Measurements from ENCODE around the gene UPF1. TPM values are rescaled to one million over a fixed set of nuclear protein-coding genes. Genes with fewer than 3 reads are reported as not detected.

Gene UPF1
- total and polyA plus RNA-seq, 2 of the 13 experiments (the other 11 are each of a cell fraction or from before 2014, with no cell fraction given), result 16.9 to 41.8 TPM

DNA sequence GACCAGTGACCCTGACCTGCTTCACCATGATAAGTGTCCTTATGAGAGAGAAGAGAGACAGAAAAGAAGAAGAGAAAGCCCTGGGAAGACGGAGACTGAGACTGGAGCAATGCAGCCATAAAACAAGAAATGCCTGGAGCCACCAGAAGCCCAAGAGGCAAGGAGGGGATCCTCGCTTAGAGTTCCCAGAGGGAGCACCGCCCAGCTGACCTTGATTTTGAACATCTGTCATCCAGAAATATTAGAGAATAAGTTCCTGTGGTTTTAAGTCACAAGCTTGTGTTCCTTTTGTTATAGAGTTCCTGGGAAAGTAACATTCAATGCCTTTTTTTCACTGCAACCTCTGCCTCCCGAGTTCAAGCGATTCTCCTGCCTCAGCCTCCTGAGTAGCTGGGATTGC is 44.0 kb downstream of the UPF1 start (continued):
- no peak for TF ChIP-seq POGK (CRISPR knock-in tag; conservative IDR thresholded peaks at IDR 0.05)

DNA sequence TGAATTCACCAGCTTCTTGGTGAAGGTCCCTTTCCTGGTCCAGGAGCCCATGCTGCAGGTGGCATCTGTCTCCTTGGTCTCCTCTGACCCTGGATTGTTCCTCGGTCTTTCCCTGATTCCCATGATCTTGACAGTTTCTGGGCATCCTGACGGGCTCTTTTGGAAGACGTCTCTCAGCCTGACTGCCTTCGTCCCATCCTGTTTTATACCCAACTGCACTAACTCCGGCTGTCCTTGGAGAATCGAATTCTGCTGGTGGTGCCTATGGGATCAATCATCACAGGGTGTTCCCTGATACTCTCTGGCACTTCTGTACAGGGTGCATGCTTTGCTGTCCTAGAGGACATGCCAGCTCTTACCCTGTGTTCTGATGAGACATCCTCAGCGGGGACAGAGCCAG is 45.1 kb downstream of the UPF1 start:
- DNase-seq (ENCODE audit: low spot score) (no peak), FAIRE-seq (no peak), ATAC-seq (no peak)
- Histone ChIP-seq H3K27ac (ENCODE audit: extremely low read length, insufficient read depth, low read length) (no peak overlapping the region), H4K20me1 (ENCODE audit: insufficient read depth, low read length) (no peaks in the 10 kb centered on the region), H3K79me2 (ENCODE audit: insufficient read depth, low read length) (no peaks in the 10 kb centered on the region), H3K4me2 (ENCODE audit: low read depth, low read length) (no peak overlapping the region), H3K4me1 (ENCODE audit: insufficient read depth, low read length) (peaks cover 18% of the 10 kb centered on the region), H3K9me3 (ENCODE audit: low read length) (no peaks in the 10 kb centered on the region), H3K4me3 (replicated peaks in 1 of 3; ENCODE audit: insufficient read depth in 1 of 3, low read depth in 2 of 3, low read length in 3 of 3) (no peak overlapping the region), H3K36me3 (replicated peaks in 1 of 2; ENCODE audit: control insufficient read depth in 1 of 2, insufficient read depth in 2 of 2, low read length in 2 of 2) (peaks cover 2 to 5% of the 10 kb centered on the region in 2 experiments; a peak in 2 of 5 replicates), H2AFZ (ENCODE audit: low read length) (no peak overlapping the region), H3K27me3 (ENCODE audit: control insufficient read depth in 1 of 2, insufficient read depth in 2 of 2, low read length in 2 of 2) (no peaks in the 10 kb centered on the region), H3K9ac (ENCODE audit: insufficient read depth, low read depth, low read length) (no peak overlapping the region)
- intact Hi-C loops (cut with micrococcal nuclease; ENCODE audit: unreplicated experiment), result no loop called here
- POLR2A ChIA-PET, result no interaction called here
- over 99% methylated on average over 7 of the region's 7 CpGs for whole genome bisulfite sequencing (ENCODE audit: low lambda C conversion rate)
- BruUV-seq (replicated peaks), result no TSS peak
- CTCF ChIA-PET (ENCODE audit: low intra/inter-chr PET ratio, low total read pairs), result no interaction called here
- TF ChIP-seq ZFP1 (CRISPR knock-in tag; IDR thresholded peaks at IDR 0.05) (peak; percentile 96), SP4 (CRISPR knock-in tag; IDR thresholded peaks at IDR 0.05) (no peak)
- in situ Hi-C loops (cut with HindIII; ENCODE audit: extremely low pct_ligation_motif_present, low pct_unique_long_range_greater_than_20kb), result no loop called here

DNA sequence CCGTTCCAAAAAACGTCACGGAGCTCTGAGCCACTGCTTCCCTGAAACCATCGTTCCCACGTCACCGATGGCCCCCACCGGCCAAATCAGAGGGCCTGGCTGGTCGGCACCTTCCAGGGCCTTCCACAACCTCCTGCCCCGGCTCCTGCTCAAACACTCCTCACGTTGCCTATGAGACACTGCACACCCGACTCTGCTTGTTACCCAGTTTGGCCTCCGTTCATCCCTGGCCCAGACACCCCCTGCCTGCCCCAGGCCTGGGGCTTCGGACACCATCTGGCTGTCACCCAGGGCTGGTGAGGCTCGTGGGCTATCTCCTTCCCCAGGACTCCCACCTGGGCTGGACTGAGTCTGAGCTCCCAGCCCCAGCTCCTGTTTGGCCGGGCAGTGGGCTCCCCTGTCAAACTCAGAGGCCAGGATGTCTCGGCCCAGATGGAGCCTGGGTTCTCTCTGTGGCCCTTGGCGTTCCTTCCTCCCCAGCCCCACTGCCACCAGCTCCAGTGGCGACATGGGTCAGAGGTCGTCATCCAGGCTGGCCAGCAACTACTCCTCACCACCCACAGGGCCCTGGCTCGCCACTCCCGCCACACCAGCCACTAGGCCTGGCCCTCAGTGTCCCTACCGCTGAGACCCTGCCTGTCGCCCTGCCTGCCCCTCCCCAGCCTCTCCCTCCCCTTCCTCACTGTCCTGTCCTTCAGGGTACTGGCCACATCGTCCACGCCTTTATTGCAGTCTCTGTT is 46.5 kb downstream of the UPF1 start:
- ChIA-PET POLR2A (no interaction called here), CTCF (ENCODE audit: low intra/inter-chr PET ratio, low total read pairs) (no interaction called here)
- in situ Hi-C loops (cut with HindIII; ENCODE audit: extremely low pct_ligation_motif_present, low pct_unique_long_range_greater_than_20kb) (no loop called here), intact Hi-C loops (cut with micrococcal nuclease; ENCODE audit: unreplicated experiment) (no loop called here)
- WGBS (ENCODE audit: low lambda C conversion rate), result 93% methylated on average over 20 of the region's 25 CpGs
- no peak for DNase-seq (ENCODE audit: low spot score)
- Histone ChIP-seq H3K4me3 (replicated peaks in 1 of 3; ENCODE audit: insufficient read depth in 1 of 3, low read depth in 2 of 3, low read length in 3 of 3) (no peak overlapping the region), H3K27me3 (ENCODE audit: control insufficient read depth in 1 of 2, insufficient read depth in 2 of 2, low read length in 2 of 2) (no peaks in the 10 kb centered on the region), H3K27ac (ENCODE audit: extremely low read length, insufficient read depth, low read length) (no peak overlapping the region), H2AFZ (ENCODE audit: low read length) (no peak overlapping the region), H3K4me1 (ENCODE audit: insufficient read depth, low read length) (peaks cover 12% of the 10 kb centered on the region), H4K20me1 (ENCODE audit: insufficient read depth, low read length) (no peaks in the 10 kb centered on the region), H3K4me2 (ENCODE audit: low read depth, low read length) (no peak overlapping the region), H3K36me3 (replicated peaks in 1 of 2; ENCODE audit: control insufficient read depth in 1 of 2, insufficient read depth in 2 of 2, low read length in 2 of 2) (peaks cover 2 to 5% of the 10 kb centered on the region in 2 experiments; a peak in 2 of 5 replicates), H3K9me3 (ENCODE audit: low read length) (no peaks in the 10 kb centered on the region), H3K79me2 (ENCODE audit: insufficient read depth, low read length) (no peaks in the 10 kb centered on the region), H3K9ac (ENCODE audit: insufficient read depth, low read depth, low read length) (no peak overlapping the region)
- FAIRE-seq, result no peak
- no TSS peak for BruUV-seq (replicated peaks)
- no peak for TF ChIP-seq JUNB (CRISPR knock-in tag; IDR thresholded peaks at IDR 0.05; ENCODE audit: borderline replicate concordance)
- TF ChIP-seq AGO2 (optimal IDR thresholded peaks at IDR 0.05; ENCODE audit: low read depth, low read length), result peak; percentile 27
- ATAC-seq, result no peak; the same call in 2 of the 3 replicates

All from HepG2 (cell line).